Astrocyte (in vitro differentiated cells and primary cell): ENCODE data around the gene TNIK. TPM values are rescaled to one million over a fixed set of nuclear protein-coding genes. Genes with fewer than 3 reads are reported as not detected.

ENCODE experiments used
- DNase-seq: peaks from one replicate; pipeline ENCODE4 v3.0.0-alpha.2; 2010; ENCODE audit warnings: low read depth
- FAIRE-seq: peaks from 2 replicates; lab custom pipeline; 2011; peaks lifted over from hg19 to GRCh38; lab: Jason Lieb, UNC
- H2AFZ ChIP-seq: 2 replicates; pipeline ENCODE4 v1.6.0; 2012; ENCODE audit warnings: low read depth, low read length, inconsistent platforms
- H3K27ac ChIP-seq: 2 replicates; pipeline ENCODE4 v1.5.1; 2011; ENCODE audit warnings: low read depth, low read length, inconsistent platforms
- H3K27me3 ChIP-seq: 2 replicates; pipeline ENCODE4 v1.6.0; 2011; ENCODE audit warnings: low read length, inconsistent platforms; ENCODE audit not compliant: insufficient read depth
- H3K36me3 ChIP-seq: 2 replicates; pipeline ENCODE4 v1.5.1; 2011; ENCODE audit warnings: low read length, inconsistent platforms; ENCODE audit not compliant: insufficient read depth
- H3K4me1 ChIP-seq: 2 replicates; pipeline ENCODE4 v1.5.1; 2011; ENCODE audit warnings: low read length, inconsistent platforms; ENCODE audit not compliant: insufficient read depth
- H3K4me2 ChIP-seq: 2 replicates; pipeline ENCODE4 v1.6.0; 2012; ENCODE audit warnings: low read length, inconsistent platforms
- H3K4me3 ChIP-seq: 2 replicates; pipeline ENCODE4 v1.5.1; 2011; ENCODE audit warnings: low read depth, mild to moderate bottlenecking, low read length, inconsistent platforms; ENCODE audit not compliant: insufficient read depth
- H3K79me2 ChIP-seq: 2 replicates; pipeline ENCODE4 v1.6.0; 2012; ENCODE audit warnings: mild to moderate bottlenecking, low read length, inconsistent platforms; ENCODE audit not compliant: insufficient read depth
- H3K9ac ChIP-seq: 2 replicates; pipeline ENCODE4 v1.6.0; 2012; ENCODE audit warnings: mild to moderate bottlenecking, low read length, inconsistent platforms
- H3K9me3 ChIP-seq: 2 replicates; pipeline ENCODE4 v1.5.1; 2012; ENCODE audit warnings: low read depth, mild to moderate bottlenecking, low read length, inconsistent platforms; ENCODE audit not compliant: insufficient read depth
- H4K20me1 ChIP-seq: 2 replicates; pipeline ENCODE4 v1.6.0; 2012; ENCODE audit warnings: low read length, inconsistent platforms; ENCODE audit not compliant: insufficient read depth
- H3K27ac Mint-ChIP-seq: one replicate; pipeline ENCODE4 v1.8.0; 2021; ENCODE audit warnings: mild to moderate bottlenecking, mixed read lengths; ENCODE audit not compliant: unreplicated experiment
- H3K27me3 Mint-ChIP-seq: one replicate; pipeline ENCODE4 v1.8.0; 2021; ENCODE audit warnings: low read depth, mixed read lengths; ENCODE audit not compliant: unreplicated experiment
- H3K36me3 Mint-ChIP-seq: one replicate; pipeline ENCODE4 v1.8.0; 2021; ENCODE audit warnings: low read depth, mixed read lengths; ENCODE audit not compliant: unreplicated experiment
- H3K4me1 Mint-ChIP-seq: one replicate; pipeline ENCODE4 v1.8.0; 2021; ENCODE audit warnings: low read depth, mixed read lengths; ENCODE audit not compliant: unreplicated experiment
- H3K4me3 Mint-ChIP-seq: one replicate; pipeline ENCODE4 v1.8.0; 2021; ENCODE audit warnings: mild to moderate bottlenecking, moderate library complexity, mixed read lengths; ENCODE audit not compliant: unreplicated experiment
- H3K9me3 Mint-ChIP-seq: one replicate; pipeline ENCODE4 v1.8.0; 2021; ENCODE audit warnings: mild to moderate bottlenecking, mixed read lengths; ENCODE audit not compliant: unreplicated experiment
- CTCF ChIP-seq: IDR thresholded peaks from 2 replicates; pipeline ENCODE4 v1.5.1; 2011; ENCODE audit warnings: low read depth, mild to moderate bottlenecking, inconsistent platforms, low read length, moderate library complexity; ENCODE audit not compliant: insufficient read depth
- EZH2 ChIP-seq: IDR thresholded peaks from 2 replicates; pipeline ENCODE4 v1.6.1; 2012; ENCODE audit warnings: mild to moderate bottlenecking, low read length, inconsistent platforms; ENCODE audit not compliant: insufficient read depth
- total RNA-seq: library from RNA; stranded (reverse); gene quantifications from 2 replicates; pipeline ENCODE4 v1.2.1, GENCODE V29; 2021

The TNIK gene
- total RNA-seq, 1 donor from 2014 or later, result 70.0 TPM

GRCh38 chr3:171498921-171499320, 38.7 kb upstream of the TNIK start:
- H3K4me1 ChIP-seq, result no peaks in the 10 kb centered on the region

DNA sequence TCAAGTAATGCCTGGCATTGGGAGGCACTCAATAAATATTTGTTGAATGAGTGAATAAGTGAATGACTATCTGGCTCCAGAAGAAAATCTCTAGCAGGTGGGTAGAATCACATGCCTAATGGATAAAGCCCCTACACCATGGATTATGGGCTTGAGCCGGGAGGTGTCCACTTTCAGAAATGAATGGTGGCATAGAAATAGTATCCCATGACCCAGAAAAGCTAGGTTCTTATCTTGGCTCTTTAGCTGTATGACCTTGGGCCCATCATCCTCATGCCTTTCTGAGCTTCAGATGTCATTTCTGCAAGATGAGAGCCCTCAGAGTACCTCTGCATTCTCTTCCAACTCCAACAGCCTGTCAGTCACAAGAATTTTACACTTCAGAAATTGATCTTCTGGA, 37.3 kb upstream of the TNIK start:
- Mint-ChIP-seq H3K27me3 (peaks cover 1% of the 10 kb centered on the region), H3K4me1 (no peaks in the 10 kb centered on the region), H3K36me3 (no peaks in the 10 kb centered on the region), H3K27ac (no peak overlapping the region), H3K9me3 (peaks cover 2% of the 10 kb centered on the region), H3K4me3 (no peak overlapping the region)
- no peak overlapping the region for H3K9ac ChIP-seq
- no peaks in the 10 kb centered on the region for H4K20me1 ChIP-seq
- FAIRE-seq, result no peak
- H3K9me3 ChIP-seq, result no peaks in the 10 kb centered on the region
- no peak overlapping the region for H3K4me2 ChIP-seq
- no peaks in the 10 kb centered on the region for H3K79me2 ChIP-seq
- TF ChIP-seq CTCF, result no peak
- no peak for TF ChIP-seq EZH2
- H3K4me1 ChIP-seq, result no peaks in the 10 kb centered on the region
- no peak for DNase-seq
- no peak overlapping the region for H2AFZ ChIP-seq
- H3K36me3 ChIP-seq, result no peaks in the 10 kb centered on the region
- no peaks in the 10 kb centered on the region for H3K27me3 ChIP-seq
- no peak overlapping the region for H3K27ac ChIP-seq
- H3K4me3 ChIP-seq, result no peak overlapping the region

More at GRCh38 chr3:171498921-171499320, 38.7 kb upstream of the TNIK start:
- H3K9ac ChIP-seq, result no peak overlapping the region
- H3K4me2 ChIP-seq, result no peak overlapping the region
- TF ChIP-seq CTCF (no peak), EZH2 (no peak)
- no peaks in the 10 kb centered on the region for H3K36me3 Mint-ChIP-seq
- FAIRE-seq (no peak), DNase-seq (no peak)
- H3K27me3 ChIP-seq, result no peaks in the 10 kb centered on the region
- no peaks in the 10 kb centered on the region for H4K20me1 ChIP-seq
- no peaks in the 10 kb centered on the region for H3K9me3 ChIP-seq
- peaks cover 1% of the 10 kb centered on the region for H3K27me3 Mint-ChIP-seq
- no peak overlapping the region for H3K4me3 Mint-ChIP-seq
- no peak overlapping the region for H2AFZ ChIP-seq
- H3K27ac ChIP-seq, result no peak overlapping the region
- peaks cover 2% of the 10 kb centered on the region for H3K9me3 Mint-ChIP-seq
- no peaks in the 10 kb centered on the region for H3K79me2 ChIP-seq
- H3K36me3 ChIP-seq, result no peaks in the 10 kb centered on the region
- no peak overlapping the region for H3K4me3 ChIP-seq
- no peak overlapping the region for H3K27ac Mint-ChIP-seq
- no peaks in the 10 kb centered on the region for H3K4me1 Mint-ChIP-seq

GRCh38 chr3:171495413-171495812, 35.2 kb upstream of the TNIK start:
- H3K27ac Mint-ChIP-seq, result no peak overlapping the region
- no peaks in the 10 kb centered on the region for H3K79me2 ChIP-seq
- H3K27me3 ChIP-seq, result no peaks in the 10 kb centered on the region
- no peak for DNase-seq
- no peaks in the 10 kb centered on the region for H3K9me3 ChIP-seq
- no peak overlapping the region for H3K4me3 ChIP-seq
- no peak overlapping the region for H2AFZ ChIP-seq
- no peak for FAIRE-seq
- H3K9me3 Mint-ChIP-seq, result peaks cover 2% of the 10 kb centered on the region
- H3K27ac ChIP-seq, result no peak overlapping the region
- peaks cover 1% of the 10 kb centered on the region for H3K27me3 Mint-ChIP-seq
- H3K4me3 Mint-ChIP-seq, result no peak overlapping the region
- no peak overlapping the region for H3K4me2 ChIP-seq
- no peaks in the 10 kb centered on the region for H4K20me1 ChIP-seq
- no peak for TF ChIP-seq EZH2
- TF ChIP-seq CTCF, result no peak
- H3K4me1 Mint-ChIP-seq, result no peaks in the 10 kb centered on the region
- no peak overlapping the region for H3K9ac ChIP-seq
- no peaks in the 10 kb centered on the region for H3K36me3 Mint-ChIP-seq
- no peaks in the 10 kb centered on the region for H3K36me3 ChIP-seq
- no peaks in the 10 kb centered on the region for H3K4me1 ChIP-seq
